ENCODE measurements around the gene LGALS7. TPM values are rescaled to one million over a fixed set of nuclear protein-coding genes. Genes with fewer than 3 reads are reported as not detected.

Gene LGALS7
- polyA plus RNA-seq, 1 donor from 2014 or later, result not detected

DNA sequence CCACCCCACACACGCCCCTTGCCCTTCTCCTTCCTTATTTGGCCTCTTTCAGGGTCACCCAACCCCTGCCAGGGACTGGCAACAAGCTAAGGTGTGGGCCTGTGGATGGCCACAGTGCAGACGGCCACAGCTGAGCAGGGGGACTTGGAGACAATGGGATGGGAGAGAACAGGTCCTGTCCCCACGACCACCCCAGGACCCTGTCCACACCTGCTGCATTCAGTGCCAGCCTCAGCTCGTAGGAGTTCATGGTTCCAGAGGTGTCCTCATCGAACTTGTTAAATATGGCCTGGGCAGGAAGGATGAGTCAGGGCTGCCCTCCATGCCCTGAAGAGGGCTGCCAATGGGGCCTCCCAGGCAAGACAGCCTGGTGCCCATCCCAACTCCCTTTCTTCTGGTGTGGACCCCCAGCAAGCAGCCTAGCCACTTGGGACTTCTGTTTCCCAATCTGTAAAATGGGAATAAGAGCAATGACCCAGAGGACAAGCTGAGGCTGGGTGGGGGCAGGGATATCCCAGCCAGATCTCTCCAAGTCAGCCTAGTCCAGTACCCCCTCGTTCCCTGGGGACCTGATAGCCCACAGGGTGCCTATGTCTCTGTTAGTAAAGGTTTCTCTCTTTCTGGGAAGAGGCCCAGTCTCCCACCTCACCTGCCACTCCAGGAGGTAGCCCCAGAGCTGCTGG, 39.7 kb downstream of the LGALS7 start:
- Histone ChIP-seq H3K36me3 (ENCODE audit: insufficient read depth, low read length) (no peaks in the 10 kb centered on the region), H3K4me3 (ENCODE audit: low read length) (no peak overlapping the region), H4K20me1 (ENCODE audit: insufficient read depth) (no peaks in the 10 kb centered on the region), H3K79me2 (replicated peaks; ENCODE audit: insufficient read depth, low read length) (no peaks in the 10 kb centered on the region), H3K27ac (ENCODE audit: low read length) (no peak overlapping the region), H3K9me3 (ENCODE audit: low read length) (no peaks in the 10 kb centered on the region), H2AFZ (ENCODE audit: low read depth, low read length) (no peak overlapping the region), H3K9ac (ENCODE audit: low read length) (no peak overlapping the region), H3F3A (ENCODE audit: insufficient read depth, low read length, poor library complexity, severe bottlenecking) (no peaks in the 10 kb centered on the region), H3K9me2 (ENCODE audit: insufficient read depth, low read length) (no peaks in the 10 kb centered on the region), H3K4me2 (ENCODE audit: low read length) (no peak overlapping the region), H3K27me3 (ENCODE audit: insufficient read depth, low read depth, low read length) (peaks cover 12% of the 10 kb centered on the region)
- no peak for TF ChIP-seq TAF1 (IDR thresholded peaks at IDR 0.05; ENCODE audit: low read depth)
- TF ChIP-seq EZH2 (IDR thresholded peaks at IDR 0.05; ENCODE audit: borderline replicate concordance, insufficient read depth, low read length, poor library complexity, severe bottlenecking), result no peak
- no peak for TF ChIP-seq RAD21 (conservative IDR thresholded peaks at IDR 0.05)
- TF ChIP-seq POLR2AphosphoS5 (IDR thresholded peaks at IDR 0.05), result no peak
- TF ChIP-seq, protein P1, sequence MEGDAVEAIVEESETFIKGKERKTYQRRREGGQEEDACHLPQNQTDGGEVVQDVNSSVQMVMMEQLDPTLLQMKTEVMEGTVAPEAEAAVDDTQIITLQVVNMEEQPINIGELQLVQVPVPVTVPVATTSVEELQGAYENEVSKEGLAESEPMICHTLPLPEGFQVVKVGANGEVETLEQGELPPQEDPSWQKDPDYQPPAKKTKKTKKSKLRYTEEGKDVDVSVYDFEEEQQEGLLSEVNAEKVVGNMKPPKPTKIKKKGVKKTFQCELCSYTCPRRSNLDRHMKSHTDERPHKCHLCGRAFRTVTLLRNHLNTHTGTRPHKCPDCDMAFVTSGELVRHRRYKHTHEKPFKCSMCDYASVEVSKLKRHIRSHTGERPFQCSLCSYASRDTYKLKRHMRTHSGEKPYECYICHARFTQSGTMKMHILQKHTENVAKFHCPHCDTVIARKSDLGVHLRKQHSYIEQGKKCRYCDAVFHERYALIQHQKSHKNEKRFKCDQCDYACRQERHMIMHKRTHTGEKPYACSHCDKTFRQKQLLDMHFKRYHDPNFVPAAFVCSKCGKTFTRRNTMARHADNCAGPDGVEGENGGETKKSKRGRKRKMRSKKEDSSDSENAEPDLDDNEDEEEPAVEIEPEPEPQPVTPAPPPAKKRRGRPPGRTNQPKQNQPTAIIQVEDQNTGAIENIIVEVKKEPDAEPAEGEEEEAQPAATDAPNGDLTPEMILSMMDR (IDR thresholded peaks at IDR 0.05; ENCODE audit: poor library complexity, severe bottlenecking), result no peak
- TF ChIP-seq SMC3 (conservative IDR thresholded peaks at IDR 0.05; ENCODE audit: poor library complexity), result no peak
- TF ChIP-seq, protein P2, sequence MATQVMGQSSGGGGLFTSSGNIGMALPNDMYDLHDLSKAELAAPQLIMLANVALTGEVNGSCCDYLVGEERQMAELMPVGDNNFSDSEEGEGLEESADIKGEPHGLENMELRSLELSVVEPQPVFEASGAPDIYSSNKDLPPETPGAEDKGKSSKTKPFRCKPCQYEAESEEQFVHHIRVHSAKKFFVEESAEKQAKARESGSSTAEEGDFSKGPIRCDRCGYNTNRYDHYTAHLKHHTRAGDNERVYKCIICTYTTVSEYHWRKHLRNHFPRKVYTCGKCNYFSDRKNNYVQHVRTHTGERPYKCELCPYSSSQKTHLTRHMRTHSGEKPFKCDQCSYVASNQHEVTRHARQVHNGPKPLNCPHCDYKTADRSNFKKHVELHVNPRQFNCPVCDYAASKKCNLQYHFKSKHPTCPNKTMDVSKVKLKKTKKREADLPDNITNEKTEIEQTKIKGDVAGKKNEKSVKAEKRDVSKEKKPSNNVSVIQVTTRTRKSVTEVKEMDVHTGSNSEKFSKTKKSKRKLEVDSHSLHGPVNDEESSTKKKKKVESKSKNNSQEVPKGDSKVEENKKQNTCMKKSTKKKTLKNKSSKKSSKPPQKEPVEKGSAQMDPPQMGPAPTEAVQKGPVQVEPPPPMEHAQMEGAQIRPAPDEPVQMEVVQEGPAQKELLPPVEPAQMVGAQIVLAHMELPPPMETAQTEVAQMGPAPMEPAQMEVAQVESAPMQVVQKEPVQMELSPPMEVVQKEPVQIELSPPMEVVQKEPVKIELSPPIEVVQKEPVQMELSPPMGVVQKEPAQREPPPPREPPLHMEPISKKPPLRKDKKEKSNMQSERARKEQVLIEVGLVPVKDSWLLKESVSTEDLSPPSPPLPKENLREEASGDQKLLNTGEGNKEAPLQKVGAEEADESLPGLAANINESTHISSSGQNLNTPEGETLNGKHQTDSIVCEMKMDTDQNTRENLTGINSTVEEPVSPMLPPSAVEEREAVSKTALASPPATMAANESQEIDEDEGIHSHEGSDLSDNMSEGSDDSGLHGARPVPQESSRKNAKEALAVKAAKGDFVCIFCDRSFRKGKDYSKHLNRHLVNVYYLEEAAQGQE (IDR thresholded peaks at IDR 0.05; ENCODE audit: borderline replicate concordance), result no peak
- TF ChIP-seq EP300 (conservative IDR thresholded peaks at IDR 0.05; ENCODE audit: poor library complexity, severe bottlenecking), result no peak

DNA sequence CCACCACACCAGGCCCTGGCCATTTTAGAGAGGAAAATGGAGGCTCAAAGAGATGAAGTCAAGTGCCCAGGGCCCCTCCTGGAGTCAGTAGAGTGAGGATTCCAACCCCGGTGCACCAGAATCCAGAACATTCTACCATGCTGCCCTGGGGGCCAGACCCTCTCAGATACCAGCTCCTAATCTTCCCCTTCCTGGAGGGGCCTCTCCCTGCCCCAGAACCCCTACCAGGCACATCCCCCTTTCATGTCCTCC, 40.1 kb downstream of the LGALS7 start:
- TF ChIP-seq EP300 (conservative IDR thresholded peaks at IDR 0.05; ENCODE audit: poor library complexity, severe bottlenecking) (no peak), MXI1 (conservative IDR thresholded peaks at IDR 0.05; ENCODE audit: poor library complexity, severe bottlenecking) (no peak), SMC3 (conservative IDR thresholded peaks at IDR 0.05; ENCODE audit: poor library complexity) (no peak), EZH2 (IDR thresholded peaks at IDR 0.05; ENCODE audit: borderline replicate concordance, insufficient read depth, low read length, poor library complexity, severe bottlenecking) (no peak), POLR2AphosphoS5 (IDR thresholded peaks at IDR 0.05) (no peak), RAD21 (conservative IDR thresholded peaks at IDR 0.05) (no peak)
- TF ChIP-seq, protein P1 (IDR thresholded peaks at IDR 0.05; ENCODE audit: poor library complexity, severe bottlenecking), result no peak
- TF ChIP-seq, protein P2 (IDR thresholded peaks at IDR 0.05; ENCODE audit: borderline replicate concordance), result no peak
- Histone ChIP-seq H3K27me3 (ENCODE audit: insufficient read depth, low read depth, low read length) (peaks cover 12% of the 10 kb centered on the region), H3K9ac (ENCODE audit: low read length) (no peak overlapping the region), H4K20me1 (ENCODE audit: insufficient read depth) (no peaks in the 10 kb centered on the region), H3K9me3 (ENCODE audit: low read length) (no peaks in the 10 kb centered on the region), H3K27ac (ENCODE audit: low read length) (no peak overlapping the region), H2AFZ (ENCODE audit: low read depth, low read length) (no peak overlapping the region), H3K79me2 (replicated peaks; ENCODE audit: insufficient read depth, low read length) (no peaks in the 10 kb centered on the region), H3K4me2 (ENCODE audit: low read length) (no peak overlapping the region), H3K9me2 (ENCODE audit: insufficient read depth, low read length) (no peaks in the 10 kb centered on the region), H3F3A (ENCODE audit: insufficient read depth, low read length, poor library complexity, severe bottlenecking) (no peaks in the 10 kb centered on the region), H3K36me3 (ENCODE audit: insufficient read depth, low read length) (no peaks in the 10 kb centered on the region), H3K4me3 (ENCODE audit: low read length) (no peak overlapping the region)

Data from neural cell (in vitro differentiated cells).